GM21619 (cell line): Measurements from ENCODE around the gene MEGF11.

Experiments used
- ATAC-seq: cut with Tn5 transposase; IDR thresholded peaks from one replicate; pipeline ENCODE4 v1.9.1; 2021; ENCODE audit not compliant: unreplicated experiment

Gene MEGF11

GRCh38 chr15:66039117-66039871 is 214.3 kb downstream of the MEGF11 start:
- ATAC-seq = no peak

GRCh38 chr15:66038387-66039116 is 215.0 kb downstream of the MEGF11 start:
- ATAC-seq = no peak

- no peak for ATAC-seq
These were observed 216.7 kb downstream of the MEGF11 start for GRCh38 chr15:66036859-66037258.

GRCh38 chr15:66035901-66036300 is 217.6 kb downstream of the MEGF11 start:
- ATAC-seq = no peak

- ATAC-seq = no peak
These were observed 220.4 kb downstream of the MEGF11 start for GRCh38 chr15:66033143-66033542.

GRCh38 chr15:66032006-66032405 is 221.5 kb downstream of the MEGF11 start:
- no peak for ATAC-seq

GRCh38 chr15:66030650-66031049 is 222.9 kb downstream of the MEGF11 start:
- no peak for ATAC-seq

- no peak for ATAC-seq
These were observed 223.9 kb downstream of the MEGF11 start for GRCh38 chr15:66029650-66030049.

GRCh38 chr15:66027268-66027805 is 226.2 kb downstream of the MEGF11 start:
- ATAC-seq = no peak

- ATAC-seq = no peak
These were observed 227.6 kb downstream of the MEGF11 start for GRCh38 chr15:66025972-66026371.

GRCh38 chr15:66025015-66025452 is 228.5 kb downstream of the MEGF11 start:
- ATAC-seq = no peak

- ATAC-seq = no peak
These were observed 229.4 kb downstream of the MEGF11 start for GRCh38 chr15:66024116-66024515.

- ATAC-seq = no peak
These were observed 230.1 kb downstream of the MEGF11 start for GRCh38 chr15:66023311-66023972.

GRCh38 chr15:66022163-66022525 is 231.4 kb downstream of the MEGF11 start:
- no peak for ATAC-seq

- no peak for ATAC-seq
These were observed 231.9 kb downstream of the MEGF11 start for GRCh38 chr15:66021496-66022162.

GRCh38 chr15:66019826-66020398 is 233.6 kb downstream of the MEGF11 start:
- no peak for ATAC-seq

GRCh38 chr15:66019368-66019767 is 234.2 kb downstream of the MEGF11 start:
- no peak for ATAC-seq

GRCh38 chr15:66018488-66018797 is 235.1 kb downstream of the MEGF11 start:
- no peak for ATAC-seq

- ATAC-seq = no peak
These were observed 235.6 kb downstream of the MEGF11 start for GRCh38 chr15:66017792-66018487.

- ATAC-seq = no peak
These were observed 236.6 kb downstream of the MEGF11 start for GRCh38 chr15:66017000-66017399.
